ENCODE data around the gene RNF167. TPM values are rescaled to one million over a fixed set of nuclear protein-coding genes. Genes with fewer than 3 reads are reported as not detected.

The RNF167 gene
- total and polyA plus RNA-seq, 2 of the 8 experiments (the other 6 are each of a cell fraction or from before 2014, with no cell fraction given) = 140 to 281 TPM

GRCh38 chr17:4971826-4972225 is 31.8 kb downstream of the RNF167 start:
- H3K36me3 ChIP-seq (ENCODE audit: control insufficient read depth in 2 of 4, insufficient read depth in 4 of 4, low read length in 3 of 4) = peaks cover 0 to 11% (median 0%) of the 10 kb centered on the region in 4 experiments; a peak in 1 of 8 replicates
- no peak overlapping the region for H2BK20ac ChIP-seq (ENCODE audit: low read length)
- no peak for FAIRE-seq

More at GRCh38 chr17:4971826-4972225, 31.8 kb downstream of the RNF167 start:
- H3K4me2 ChIP-seq (ENCODE audit: insufficient read depth in 1 of 2, low read depth in 2 of 2, low read length in 2 of 2) = no peak overlapping the region
- no peak overlapping the region for H2AK5ac ChIP-seq (ENCODE audit: low read depth, low read length)
- H2BK15ac ChIP-seq (ENCODE audit: low read length) = no peak overlapping the region
- no peak overlapping the region for H4K5ac ChIP-seq (ENCODE audit: insufficient read length, low read depth, low read length)
- H2BK5ac ChIP-seq (ENCODE audit: low read depth, low read length) = no peak overlapping the region
- no peak overlapping the region for H2BK12ac ChIP-seq (ENCODE audit: low read depth, low read length)
- CTCF ChIA-PET (ENCODE audit: partially characterized antibody) = interaction anchor here (0.7 to 6.2 kb wide), 10 partner anchors 9 to 67 kb away, joined by 3 to 31 read pairs (median 4); partner anchors contain the start of genes CAMTA2 and GP1BA
- peaks cover 0 to 12% of the 10 kb centered on the region in 2 experiments; a peak in 1 of 4 replicates for H3K79me2 ChIP-seq (ENCODE audit: control insufficient read depth in 1 of 2, insufficient read depth in 2 of 2, low read length in 2 of 2)
- 0 out of 2 replicates have a peak, but pooled peaks cover 3% of the 10 kb centered on the region for H3K79me1 ChIP-seq (ENCODE audit: low read depth, low read length)
- WGBS, 2 experiments (ENCODE audit: extremely low coverage in 1 of 2, insufficient coverage in 1 of 2, insufficient read length in 1 of 2, insufficient replicate concordance in 2 of 2, low coverage in 1 of 2, low lambda C conversion rate in 2 of 2, missing lambda C conversion rate in 1 of 2) = 87% methylated on average over 6 of the region's 6 CpGs; no CpG with 5 or more reads in 1 of the 2 experiments
- no peak overlapping the region for H3K14ac ChIP-seq (ENCODE audit: insufficient read length)
- no peak overlapping the region for H4K91ac ChIP-seq (replicated peaks; ENCODE audit: insufficient read length, low read length)
- H3K4me1 ChIP-seq (replicated peaks in 1 of 4; ENCODE audit: control insufficient read depth in 3 of 4, insufficient read depth in 4 of 4, low read length in 3 of 4) = peaks cover 0 to 14% (median 6%) of the 10 kb centered on the region in 4 experiments; a peak in 5 of 7 replicates
- no peak for DNase-seq (ENCODE audit: low read depth in 1 of 2, low spot score in 2 of 2)
- H3K9ac ChIP-seq (replicated peaks in 1 of 4; ENCODE audit: extremely low read depth in 1 of 4, low read depth in 3 of 4, low read length in 3 of 4) = no peak overlapping the region
- H3K4me3 ChIP-seq (ENCODE audit: extremely low read depth in 1 of 4, insufficient read depth in 2 of 4, low read depth in 3 of 4, low read length in 4 of 4) = no peak overlapping the region
- TF ChIP-seq RBBP5 (IDR thresholded peaks at IDR 0.05; ENCODE audit: borderline replicate concordance, low read depth, low read length) = no peak
- TF ChIP-seq EZH2 (IDR thresholded peaks at IDR 0.05; ENCODE audit: low read depth, low read length, severe bottlenecking) = no peak
- TF ChIP-seq NANOG (IDR thresholded peaks at IDR 0.05; ENCODE audit: insufficient read depth, low read depth, low read length, poor library complexity, severe bottlenecking) = no peak
- TF ChIP-seq TBP (IDR thresholded peaks at IDR 0.05; ENCODE audit: low read depth, low read length) = no peak
- H4K20me1 ChIP-seq (replicated peaks in 1 of 2; ENCODE audit: control insufficient read depth in 1 of 2, insufficient read depth in 2 of 2, low read length in 2 of 2) = peaks cover 2 to 11% of the 10 kb centered on the region in 2 experiments
- H3K9me3 ChIP-seq (ENCODE audit: insufficient read depth in 2 of 2, low read depth in 1 of 2, low read length in 1 of 2) = no peaks in the 10 kb centered on the region
- peaks cover 0 to 34% (median 20%) of the 10 kb centered on the region in 4 experiments; a peak in 6 of 7 replicates for H3K27me3 ChIP-seq (replicated peaks in 1 of 4; ENCODE audit: control insufficient read depth in 3 of 4, extremely low read depth in 1 of 4, insufficient read depth in 3 of 4, low read length in 3 of 4)
- no peak overlapping the region for H3K23ac ChIP-seq (ENCODE audit: insufficient read length)
- H3K23me2 ChIP-seq (ENCODE audit: low read depth, low read length) = peaks cover 14% of the 10 kb centered on the region; the same call in 1 of the 2 replicates
- no peak overlapping the region for H3K4ac ChIP-seq (replicated peaks; ENCODE audit: insufficient read length, low read depth, low read length)
- no peak overlapping the region for H2AFZ ChIP-seq (ENCODE audit: low read length)
- no peak overlapping the region for H3K27ac ChIP-seq (ENCODE audit: low read depth, low read length)
- H4K8ac ChIP-seq (ENCODE audit: extremely low read depth, insufficient read depth, low read length) = no peak overlapping the region
- POLR2A ChIA-PET (ENCODE audit: partially characterized antibody) = interaction anchor here (1.0 to 32.4 kb wide), 6 partner anchors 9 to 253 kb away, joined by 3 to 987 read pairs (median 7); partner anchors contain the start of genes CAMTA2, ENO3, INCA1 and KIF1C
- no peak overlapping the region for H2BK120ac ChIP-seq (replicated peaks; ENCODE audit: low read depth, low read length)
- no peak overlapping the region for H3K18ac ChIP-seq (ENCODE audit: extremely low read depth, low read length)
- H3K56ac ChIP-seq (replicated peaks; ENCODE audit: insufficient read length, low read depth, low read length) = no peak overlapping the region
